Right lung (tissue), 5 donors: Measurements from ENCODE around the gene PLA2G4E. TPM values are rescaled to one million over a fixed set of nuclear protein-coding genes. Genes with fewer than 3 reads are reported as not detected.

Source experiments
- DNase-seq, 2 donors: peaks; one replicate each; pipeline ENCODE4 v3.0.0-alpha.2; 2013
- polyA plus RNA-seq, 5 donors: library from polyadenylated mRNA; unstranded; fragments of 120-200 nt; gene quantifications; one replicate each; pipeline versions ENCODE4 v1.2.1 to v1.2.3, GENCODE V29; 2013; ENCODE audit warnings: inconsistent platforms in 1 of 5, low replicate concordance in 1 of 5; ENCODE audit not compliant: insufficient read length in 5 of 5, insufficient read depth in 1 of 5

The PLA2G4E gene
- polyA plus RNA-seq, 5 donors = 0.06 to 0.15 (median 0.10) TPM; not detected in 1

DNA sequence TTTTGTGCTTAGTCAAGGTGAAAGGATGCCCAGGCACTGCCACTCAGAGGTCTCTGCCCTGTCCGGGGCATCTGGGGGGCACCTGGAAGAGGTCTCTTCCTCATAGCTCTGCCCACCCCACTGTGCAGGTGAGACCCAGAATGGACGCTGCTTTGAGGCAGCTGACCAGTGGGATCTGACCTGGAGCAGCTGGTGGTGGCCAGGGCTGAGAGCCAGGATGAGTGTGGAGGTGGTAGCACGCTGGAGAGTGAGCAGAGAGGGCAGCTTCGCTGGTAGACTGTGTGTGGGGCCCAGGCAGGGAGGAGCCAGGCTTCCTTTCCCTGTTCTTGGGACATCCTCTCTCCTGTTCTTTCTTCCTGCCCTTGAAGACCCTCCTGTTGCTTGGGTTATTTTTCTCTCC is 32.2 kb upstream of the PLA2G4E start:
- DNase-seq = no peak

DNA sequence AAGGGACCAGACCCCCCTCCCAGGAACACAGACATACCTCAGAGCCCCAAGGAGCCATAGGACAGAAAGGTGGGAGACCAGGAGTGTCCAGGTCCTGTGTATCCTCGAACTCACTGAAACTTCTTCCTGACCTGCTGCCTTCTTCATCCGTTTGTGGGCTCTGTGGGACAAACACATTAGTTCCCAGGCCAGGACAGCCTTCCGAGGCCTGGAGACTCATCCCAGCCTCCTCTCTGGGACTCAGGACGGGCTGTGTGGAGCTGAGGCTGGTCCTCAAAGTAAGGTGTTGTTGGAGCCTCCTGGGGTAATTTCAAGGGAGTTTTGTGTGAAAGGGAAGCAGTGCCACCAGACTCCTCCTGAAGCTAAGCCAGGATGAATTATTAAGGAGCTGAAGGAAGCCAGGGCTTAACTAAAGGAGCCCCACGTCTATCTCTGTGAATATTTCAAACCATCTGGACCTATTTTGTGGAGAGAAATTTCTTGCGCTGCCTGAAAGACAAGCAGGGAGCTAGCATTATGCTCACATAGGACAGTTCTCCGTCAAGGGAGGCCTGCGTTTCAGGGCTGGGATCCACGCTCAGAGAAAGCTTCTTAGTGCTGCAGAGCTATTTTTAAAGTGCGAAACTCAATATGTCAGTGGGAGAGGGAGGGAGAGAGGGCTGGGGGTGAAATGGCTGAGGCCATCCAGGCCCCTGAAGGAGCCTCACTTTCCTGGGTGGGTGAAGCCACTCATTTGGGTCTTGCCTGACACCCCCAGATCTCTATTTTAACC is 29.8 kb upstream of the PLA2G4E start:
- no peak for DNase-seq

DNA sequence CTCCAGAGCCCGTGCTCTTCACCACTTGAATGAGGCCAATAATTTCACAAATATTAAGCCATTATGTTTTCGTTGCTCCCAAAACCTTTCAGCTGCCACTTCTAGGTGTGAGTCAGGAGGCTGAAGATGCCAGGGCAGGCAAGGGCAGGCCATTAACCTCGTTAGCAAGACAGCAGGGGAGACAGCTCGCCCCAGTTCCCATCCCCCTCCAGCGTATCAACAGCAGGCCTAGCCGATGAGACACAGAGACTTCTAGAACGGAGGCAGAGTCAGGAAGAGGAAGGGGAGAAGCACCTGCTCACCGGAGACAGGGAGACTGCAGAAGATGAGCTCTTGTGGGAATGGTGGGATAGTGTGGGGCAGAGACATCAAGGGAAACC is 28.0 kb upstream of the PLA2G4E start:
- no peak for DNase-seq

DNA sequence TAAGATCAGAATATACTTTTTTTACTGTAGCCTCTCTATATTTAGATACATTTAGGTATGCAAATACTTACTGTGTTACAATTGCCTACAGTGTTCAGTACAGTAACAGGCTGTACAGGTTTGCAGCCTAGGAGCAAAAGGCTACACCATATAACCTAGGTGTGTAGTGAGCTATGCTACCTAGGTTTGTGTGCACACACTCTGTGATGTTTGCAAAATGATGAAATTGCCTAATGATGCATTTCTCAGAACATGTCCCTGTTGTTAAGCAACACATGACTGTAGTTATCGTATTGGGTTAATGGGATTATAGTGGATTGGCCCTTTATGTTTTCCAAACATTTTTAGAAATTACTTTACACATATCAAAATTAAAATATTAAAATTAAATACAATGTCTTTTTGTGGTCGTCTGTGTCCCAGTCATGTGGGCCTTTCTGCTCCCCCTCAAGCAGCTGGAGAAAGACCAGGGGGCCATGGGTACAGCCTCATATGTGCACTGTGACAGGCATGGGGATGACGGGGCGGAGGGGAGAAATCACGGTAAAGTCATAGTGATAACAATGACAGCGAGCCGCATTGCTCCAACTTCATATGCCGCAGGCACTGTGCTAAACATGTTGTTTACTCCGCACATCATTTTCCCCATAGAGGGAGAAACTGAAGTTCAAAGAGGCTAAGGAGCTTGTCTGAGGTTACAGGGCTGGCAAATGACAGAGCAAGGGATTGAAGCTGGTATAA is 27.4 kb upstream of the PLA2G4E start:
- DNase-seq = no peak

DNA sequence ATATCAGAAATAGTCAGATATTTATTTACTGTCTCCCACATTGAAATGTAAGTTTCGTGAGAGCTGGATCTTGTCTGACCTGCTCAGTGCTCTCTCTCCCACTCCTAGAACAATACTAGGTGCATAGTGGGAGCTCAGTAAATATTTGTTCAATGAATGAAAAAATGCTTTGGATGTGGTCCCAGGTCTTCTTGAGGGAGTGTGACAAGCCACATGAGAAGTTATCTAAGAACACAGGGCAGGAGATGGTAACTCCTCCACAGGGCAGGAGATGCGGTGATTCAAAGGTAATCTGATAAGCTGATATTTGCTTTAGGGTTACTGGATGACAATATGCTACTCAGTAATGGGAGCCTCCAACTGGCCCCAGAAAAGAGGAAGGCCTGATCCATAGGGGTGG is 25.8 kb upstream of the PLA2G4E start:
- DNase-seq = no peak

DNA sequence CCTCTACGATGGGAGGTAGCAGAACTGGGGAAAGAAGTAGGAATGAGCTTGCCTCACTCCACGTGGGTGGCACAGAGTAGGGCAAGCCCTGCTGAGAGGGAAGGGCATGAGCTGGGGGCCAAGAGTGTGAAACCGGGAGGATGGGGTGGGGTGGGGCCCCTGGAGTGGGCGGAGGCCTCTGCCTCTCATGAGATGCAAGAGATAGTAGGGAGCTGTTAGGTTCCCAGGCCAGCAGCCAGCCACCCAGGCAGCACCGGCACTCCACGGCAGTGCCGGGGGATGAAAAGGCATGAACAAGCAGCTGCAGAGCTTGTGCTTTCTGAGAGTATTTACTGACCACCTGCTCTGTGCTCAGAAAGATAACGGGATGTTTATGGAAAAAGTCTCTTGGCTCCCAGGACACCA is 24.4 kb upstream of the PLA2G4E start:
- DNase-seq = no peak

DNA sequence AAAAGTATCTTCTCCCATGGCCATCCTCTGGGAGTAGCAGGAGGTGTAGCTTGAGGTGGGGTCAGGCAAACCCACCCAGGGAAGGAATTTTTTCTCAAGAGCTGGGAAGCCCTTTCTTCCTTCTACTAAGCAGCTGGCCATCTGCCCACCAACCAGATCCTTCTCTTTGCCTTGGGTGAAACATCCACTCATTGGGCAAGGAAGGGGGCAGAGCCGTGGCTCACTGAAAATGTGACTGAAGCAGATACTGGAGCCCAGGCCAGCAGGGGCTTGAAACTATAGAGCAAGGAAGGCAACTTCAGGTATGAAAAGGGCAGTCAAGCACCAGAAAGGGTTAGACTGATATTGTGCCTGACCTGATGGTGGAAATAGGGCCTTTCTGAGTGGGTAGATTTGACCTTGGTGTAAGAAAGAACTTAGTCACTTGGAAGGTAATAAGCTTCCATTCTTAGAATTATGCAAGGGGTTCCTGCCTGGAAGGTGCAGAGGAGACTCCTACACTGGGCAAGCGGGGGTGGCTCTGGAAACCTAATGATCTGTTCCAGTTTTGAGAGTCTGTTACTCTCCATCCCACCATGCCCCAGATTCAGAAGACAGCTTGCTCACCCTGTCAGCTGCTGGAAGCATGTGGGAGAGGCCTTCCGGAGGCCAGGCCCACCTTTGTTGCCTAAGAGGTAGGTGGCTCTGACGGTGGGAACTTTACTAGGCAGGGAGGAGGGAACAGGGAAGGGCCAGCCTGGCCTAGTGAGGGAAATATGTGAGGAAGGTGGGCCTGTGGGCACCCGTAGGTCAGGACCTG is 22.0 kb upstream of the PLA2G4E start:
- no peak for DNase-seq

DNA sequence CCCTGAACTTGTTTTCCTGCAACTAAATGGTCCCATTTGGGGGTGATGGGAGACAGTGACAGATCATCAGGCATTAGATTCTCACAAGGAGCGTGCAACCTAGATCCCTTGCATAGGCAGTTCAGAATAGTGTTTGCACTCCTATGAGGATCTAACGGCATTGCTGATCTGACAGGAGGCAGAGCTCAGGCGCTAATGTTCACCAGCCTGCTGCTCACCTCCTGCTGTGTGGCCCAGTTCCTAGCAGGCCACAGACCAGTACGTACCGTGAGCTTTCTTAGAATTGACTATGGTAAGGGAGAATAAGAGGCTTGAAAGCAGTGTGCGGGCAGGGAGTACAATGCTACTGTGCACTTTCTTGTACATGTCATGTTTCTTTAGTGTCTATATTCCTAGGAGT is 17.6 kb upstream of the PLA2G4E start:
- no peak for DNase-seq

DNA sequence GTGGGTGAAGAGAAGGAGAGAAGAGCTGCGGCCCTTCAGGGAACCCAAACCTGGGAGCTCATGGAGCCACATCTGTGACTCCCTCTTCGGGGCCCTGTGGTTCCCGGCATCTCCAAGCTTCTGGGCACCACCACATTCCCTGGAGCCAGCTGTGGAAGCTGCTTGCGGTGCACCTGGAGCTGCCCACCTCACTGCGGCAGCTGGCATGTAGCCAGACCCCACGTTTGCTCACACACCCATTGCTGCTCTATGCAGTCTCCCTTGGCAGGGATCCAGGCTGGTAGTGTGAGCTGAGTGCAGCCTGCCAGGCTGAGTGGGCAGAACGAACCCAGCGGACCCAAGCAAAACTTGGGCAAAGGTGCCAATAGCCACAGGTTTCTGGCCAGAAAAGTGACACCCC is 16.8 kb upstream of the PLA2G4E start:
- peak in 1 of 2 donors; percentile 24 for DNase-seq

DNA sequence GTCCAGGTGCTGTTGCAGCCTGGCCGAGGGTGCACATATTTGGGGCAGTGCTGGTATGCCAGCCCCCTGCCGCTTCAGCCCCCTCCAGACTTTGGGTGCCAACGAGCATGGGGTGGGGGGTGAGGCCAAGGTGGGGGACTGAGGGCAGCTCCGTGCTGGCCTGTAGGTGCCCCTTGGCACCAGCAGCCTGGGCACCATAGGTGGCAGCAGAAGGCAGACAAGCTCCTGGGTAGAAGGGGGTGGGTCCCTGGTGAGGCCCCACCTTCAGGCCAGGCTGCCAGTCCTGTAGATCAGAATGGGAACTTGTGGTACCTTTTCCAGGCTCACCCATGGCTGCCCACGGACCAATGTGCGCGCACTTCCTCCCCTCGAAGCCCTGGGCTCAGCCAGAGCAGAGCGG is 16.1 kb upstream of the PLA2G4E start:
- no peak for DNase-seq

DNA sequence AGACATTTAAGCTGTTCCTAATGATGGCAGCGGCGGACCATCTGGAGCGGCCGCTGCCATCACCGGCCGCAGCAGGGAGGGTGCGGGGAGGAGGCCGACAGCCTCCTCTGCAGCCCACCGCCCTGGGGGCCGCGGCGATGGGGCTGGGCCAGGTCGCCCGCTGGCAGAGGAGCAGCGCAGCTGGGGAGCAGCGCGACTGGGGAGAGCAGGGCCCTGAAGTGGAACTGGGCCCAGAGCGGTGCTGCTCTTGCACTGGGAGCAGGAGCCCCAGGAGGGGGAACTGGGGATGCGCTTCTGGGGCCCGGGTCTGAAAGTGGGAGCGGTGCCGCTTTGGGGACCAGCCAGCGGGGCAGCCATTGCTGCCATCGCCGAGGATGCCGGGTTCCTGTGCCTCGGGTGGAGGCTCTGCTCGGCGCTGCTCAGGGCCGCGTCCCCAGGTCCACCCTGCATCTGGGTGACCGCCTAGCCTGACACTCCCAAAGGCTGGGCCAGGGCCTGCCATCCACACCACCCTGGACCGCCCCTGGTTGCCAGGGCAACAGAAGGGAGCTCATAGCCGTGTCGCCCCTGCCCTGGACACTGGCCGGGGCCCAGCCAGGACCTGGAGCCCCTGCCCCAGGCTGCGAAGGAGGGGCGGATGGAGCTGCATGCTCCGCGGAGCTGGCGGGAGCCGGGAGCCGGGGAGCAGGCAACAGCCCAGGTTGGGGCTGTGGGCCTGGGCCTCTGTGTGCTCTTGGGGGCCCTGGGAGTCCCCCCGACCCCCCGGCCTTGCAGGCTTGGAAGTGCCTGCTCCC is 15.5 kb upstream of the PLA2G4E start:
- no peak for DNase-seq

DNA sequence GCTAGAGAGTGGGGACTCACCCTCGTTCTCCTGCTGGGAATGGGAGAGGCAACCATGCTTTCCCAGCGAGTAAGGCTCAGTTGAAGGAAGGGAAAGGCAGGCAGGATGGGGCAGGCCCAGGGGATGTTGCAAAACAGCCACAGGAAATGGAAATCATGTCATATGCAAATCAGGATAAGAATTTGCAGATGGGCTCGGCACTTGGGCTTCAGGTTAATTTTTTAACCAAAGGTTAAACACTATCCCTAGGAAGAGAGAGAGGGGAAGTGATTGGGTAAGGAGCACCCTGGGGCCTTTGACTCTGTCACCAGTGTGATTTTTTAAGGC is 14.6 kb upstream of the PLA2G4E start:
- no peak for DNase-seq

DNA sequence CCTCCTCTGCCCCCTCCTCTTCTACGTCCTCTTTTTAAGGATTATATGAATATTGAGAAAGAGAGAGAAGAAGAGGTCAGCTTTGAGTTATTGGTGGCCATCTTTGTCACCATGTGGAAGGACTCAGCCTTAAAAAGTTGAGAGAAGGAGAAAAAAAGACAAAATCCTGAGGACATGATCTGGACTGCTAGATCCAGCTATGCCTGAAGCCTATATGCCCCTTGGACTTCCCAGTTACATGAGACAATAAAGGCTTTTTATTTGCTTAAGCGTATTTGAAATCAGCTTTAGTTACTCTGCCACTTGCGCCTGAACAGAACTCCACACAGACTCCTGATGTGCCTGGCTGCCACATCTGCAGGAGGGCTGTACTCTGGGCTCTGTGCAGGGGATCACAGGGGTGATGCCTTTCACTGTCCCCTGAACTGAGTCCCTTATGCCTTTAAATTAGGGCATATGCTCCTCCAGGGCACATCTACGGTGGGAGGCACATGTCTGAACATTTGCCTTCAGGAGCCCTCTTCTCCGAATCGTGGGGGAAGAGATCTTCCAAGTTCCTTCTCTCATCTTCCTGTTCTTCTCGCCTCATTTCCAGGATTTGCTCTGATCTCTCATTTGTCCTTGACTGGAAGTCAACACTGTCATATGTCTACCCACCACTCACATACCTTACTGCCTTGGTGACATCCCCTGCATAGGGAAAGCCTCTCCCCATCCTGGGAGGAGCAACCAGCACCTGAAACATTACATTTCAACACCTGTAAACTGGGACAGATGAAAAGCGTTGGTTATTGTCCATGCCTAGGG is 14.0 kb upstream of the PLA2G4E start:
- no peak for DNase-seq

DNA sequence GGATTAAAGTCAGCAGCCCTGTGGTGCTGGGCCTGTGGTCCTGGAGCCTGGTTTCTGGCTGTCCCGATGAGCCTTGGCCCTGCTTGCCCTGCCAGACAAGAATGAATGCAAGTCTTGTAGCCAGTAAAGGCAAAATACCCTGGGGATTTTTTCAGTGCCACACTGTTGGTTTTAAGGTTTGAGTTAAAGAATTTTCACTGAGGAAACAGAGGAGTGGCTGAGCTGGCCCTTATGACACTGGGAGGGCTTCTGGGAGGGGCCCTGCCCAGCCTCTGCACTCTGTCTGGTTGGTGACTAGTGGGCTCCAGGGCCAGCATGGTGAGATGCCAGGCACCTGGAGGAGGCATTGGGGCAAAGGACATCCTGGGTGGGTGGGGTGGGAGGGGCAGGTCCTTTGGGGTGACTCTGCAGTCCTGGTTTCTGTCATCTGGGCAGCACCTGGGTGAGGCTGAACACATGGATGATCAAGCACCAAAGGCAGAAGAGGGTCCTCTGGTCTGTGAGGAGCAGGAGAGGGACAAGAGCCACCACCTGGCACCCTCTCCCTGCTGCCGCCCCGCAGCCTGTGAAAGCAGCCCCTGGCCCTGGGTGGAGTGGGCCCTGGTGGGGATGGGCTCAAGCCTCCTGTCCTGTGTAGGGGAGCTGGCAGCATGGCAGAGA is 12.5 kb upstream of the PLA2G4E start:
- DNase-seq = no peak

DNA sequence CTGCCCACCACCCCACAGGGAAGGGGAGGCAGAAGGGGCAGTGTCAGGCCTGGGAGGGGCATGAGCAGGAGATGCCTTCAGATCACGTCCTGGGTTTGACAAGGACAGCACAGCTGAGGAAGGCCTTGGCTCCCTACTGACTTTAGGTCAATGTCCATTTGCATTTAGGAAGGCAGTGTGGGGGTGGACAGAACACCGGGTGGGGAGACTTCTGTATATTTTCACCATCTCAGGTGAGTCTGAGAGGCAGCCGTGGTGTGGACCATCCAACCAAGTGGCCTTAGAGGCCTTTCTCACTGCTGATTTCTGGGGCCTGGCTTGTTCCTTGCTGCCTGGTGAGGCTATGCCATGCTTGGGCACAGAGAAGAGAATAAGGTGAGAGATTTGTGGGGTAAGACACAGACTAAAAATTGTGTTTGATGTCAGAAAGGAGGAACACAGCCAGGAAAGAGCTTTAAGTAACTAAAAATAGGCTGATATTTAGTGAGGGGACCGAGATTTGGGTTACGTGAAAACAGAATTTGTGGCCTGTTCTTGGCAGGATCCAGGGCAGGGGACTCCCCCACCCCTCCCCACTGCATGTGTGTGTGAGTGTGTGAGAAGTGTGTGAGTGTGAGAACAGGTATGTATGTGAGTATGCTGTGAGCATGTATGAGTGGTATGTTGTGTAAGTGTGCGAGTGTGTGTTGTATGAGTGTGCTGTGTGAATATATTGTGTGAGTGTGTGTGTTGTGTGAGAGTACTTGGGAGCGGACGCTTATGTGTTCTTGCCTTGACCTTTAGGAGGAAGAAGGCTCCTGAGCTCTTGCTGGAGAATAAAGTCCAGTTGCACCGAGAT is 11.8 kb upstream of the PLA2G4E start:
- no peak for DNase-seq

DNA sequence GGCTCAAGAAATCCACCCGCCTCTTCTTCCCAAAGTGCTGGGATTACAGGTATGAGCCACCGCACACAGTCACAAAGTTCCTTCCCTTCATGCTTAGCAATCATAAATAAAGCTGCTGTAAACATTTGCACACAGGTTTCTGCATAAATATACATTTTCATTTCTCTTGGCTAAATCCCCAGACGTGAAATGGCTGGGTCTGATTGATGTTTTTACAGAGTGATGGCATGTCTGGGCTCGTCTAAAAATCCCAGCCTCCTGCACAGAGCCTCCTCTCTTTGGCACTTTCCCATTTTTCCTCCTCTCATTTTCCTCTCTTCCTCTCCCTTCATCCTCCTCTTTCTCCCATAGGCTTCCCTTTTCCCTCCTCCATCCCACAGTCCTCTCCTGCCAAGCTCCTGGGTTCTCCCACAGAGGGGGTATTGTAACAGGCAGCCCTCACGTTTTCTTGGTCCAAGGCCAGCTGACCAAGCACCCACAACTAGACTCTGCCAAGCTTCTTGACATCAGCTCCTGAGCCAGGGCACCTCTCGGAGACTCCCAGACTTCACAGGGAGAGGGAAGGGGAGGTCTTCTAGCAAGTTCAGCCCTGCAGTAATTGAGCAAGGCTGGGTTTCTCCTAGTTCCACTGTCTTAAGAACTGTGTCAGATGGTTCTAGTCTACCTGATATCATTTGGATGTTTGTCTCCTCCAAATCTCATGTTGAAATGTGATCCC is 10.5 kb upstream of the PLA2G4E start:
- DNase-seq = no peak

DNA sequence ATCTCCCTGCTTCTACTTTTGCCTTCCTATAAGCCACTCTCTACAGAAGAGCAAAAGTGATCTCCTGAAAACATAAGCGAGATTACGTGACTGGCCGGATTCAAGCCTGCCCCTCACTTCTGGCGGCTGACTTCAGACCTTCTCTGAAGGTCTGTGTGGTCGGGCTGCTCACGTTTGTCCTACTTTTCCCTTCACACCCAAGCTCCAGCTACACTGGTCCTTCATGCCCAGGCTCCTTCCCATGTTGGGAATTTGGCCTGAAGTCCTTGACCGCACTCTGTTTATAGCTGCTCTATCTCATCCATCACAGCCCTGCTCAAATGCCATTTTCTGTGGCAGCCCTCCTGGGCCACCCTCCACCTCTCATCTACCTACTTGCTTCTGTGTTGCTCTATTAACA is 6.7 kb upstream of the PLA2G4E start:
- DNase-seq = no peak

DNA sequence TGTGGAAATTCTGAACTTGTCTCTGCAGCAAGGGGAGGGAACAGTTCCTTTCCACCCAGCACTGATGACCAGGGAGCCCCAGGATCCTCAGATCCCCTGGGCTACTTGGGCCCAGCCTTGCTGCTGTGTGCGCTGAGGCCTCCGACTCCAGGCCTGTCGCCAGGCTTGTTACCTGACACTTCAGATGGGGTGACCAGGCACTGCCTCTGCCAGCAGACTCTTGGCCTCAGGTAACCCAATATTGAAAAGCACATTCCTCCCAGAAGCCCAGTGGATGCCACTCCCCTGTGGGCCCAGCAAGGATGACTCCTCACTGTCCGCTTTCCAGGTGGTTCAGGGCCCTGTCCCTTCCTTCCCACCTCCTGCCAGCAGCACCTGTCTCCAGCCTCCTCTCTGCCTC is 3.5 kb upstream of the PLA2G4E start:
- DNase-seq = no peak

DNA sequence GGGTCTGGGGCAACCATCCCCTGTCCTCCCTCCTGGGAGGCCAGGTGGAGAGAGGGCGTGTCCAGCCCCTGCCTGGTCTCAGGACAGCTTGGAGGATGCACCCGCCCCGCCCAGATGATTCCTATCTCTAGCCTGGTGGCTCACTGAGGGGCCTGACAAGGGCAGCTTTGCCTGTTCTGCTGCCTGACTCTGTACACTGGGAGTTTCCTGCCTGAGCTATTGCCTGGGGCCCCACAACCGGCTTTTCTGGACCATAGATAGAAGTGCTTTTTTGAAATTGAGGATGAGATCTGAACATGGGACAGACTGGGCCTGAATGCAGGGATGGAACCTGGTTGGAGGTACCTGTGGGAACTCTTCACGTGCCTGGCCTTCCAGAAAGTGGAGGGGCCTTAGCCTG is 751 bp upstream of the PLA2G4E start:
- DNase-seq = no peak
